ENCODE results near the gene IMMT.

Gene IMMT

GRCh38 chr2:86140969-86141392, 54.3 kb downstream of the IMMT start:
- no peak for DNase-seq (ENCODE audit: low spot score)

GRCh38 chr2:86139981-86140380, 55.3 kb downstream of the IMMT start:
- DNase-seq (ENCODE audit: low spot score), result no peak

GRCh38 chr2:86138736-86139625, 56.3 kb downstream of the IMMT start:
- no peak for DNase-seq (ENCODE audit: low spot score)

- no peak for DNase-seq (ENCODE audit: low spot score)
Measured at GRCh38 chr2:86136141-86136540, 59.1 kb downstream of the IMMT start.

- no peak for DNase-seq (ENCODE audit: low spot score)
Measured at GRCh38 chr2:86135653-86136052, 59.6 kb downstream of the IMMT start.

- no peak for DNase-seq (ENCODE audit: low spot score)
Measured at GRCh38 chr2:86134709-86135108, 60.6 kb downstream of the IMMT start.

GRCh38 chr2:86124683-86125082, 70.6 kb downstream of the IMMT start:
- DNase-seq (ENCODE audit: low spot score), result no peak

GRCh38 chr2:86123328-86123925, 71.8 kb downstream of the IMMT start:
- no peak for DNase-seq (ENCODE audit: low spot score)

- DNase-seq (ENCODE audit: low spot score), result no peak
Measured at GRCh38 chr2:86118130-86118529, 77.1 kb downstream of the IMMT start.

- no peak for DNase-seq (ENCODE audit: low spot score)
Measured at GRCh38 chr2:86107031-86107430, 88.2 kb downstream of the IMMT start.

GRCh38 chr2:86105969-86106945, 89.0 kb downstream of the IMMT start, which contains the start of gene PTCD3:
PTCD3 (plus strand) TSS chr2:86106235; CDS start chr2:86106248, 13 bp downstream.
- DNase-seq (ENCODE audit: low spot score), result peak; percentile 98

- DNase-seq (ENCODE audit: low spot score), result peak; percentile 97
Measured at GRCh38 chr2:86105252-86105968, 89.9 kb downstream of the IMMT start, which contains the start of gene POLR1A. POLR1A (minus strand) TSS chr2:86105886; CDS start chr2:86105776, 110 bp downstream.

GRCh38 chr2:86102157-86102556, 93.1 kb downstream of the IMMT start:
- no peak for DNase-seq (ENCODE audit: low spot score)

- DNase-seq (ENCODE audit: low spot score), result no peak
Measured at GRCh38 chr2:86097913-86098312, 97.3 kb downstream of the IMMT start.

- no peak for DNase-seq (ENCODE audit: low spot score)
Measured at GRCh38 chr2:86097114-86097896, 98.0 kb downstream of the IMMT start.

GRCh38 chr2:86094229-86094628, 101.0 kb downstream of the IMMT start:
- DNase-seq (ENCODE audit: low spot score), result no peak

All from cerebellar cortex (tissue), 1 donor.